Measurements from ENCODE around the gene IFNA5.

The IFNA5 gene

DNA sequence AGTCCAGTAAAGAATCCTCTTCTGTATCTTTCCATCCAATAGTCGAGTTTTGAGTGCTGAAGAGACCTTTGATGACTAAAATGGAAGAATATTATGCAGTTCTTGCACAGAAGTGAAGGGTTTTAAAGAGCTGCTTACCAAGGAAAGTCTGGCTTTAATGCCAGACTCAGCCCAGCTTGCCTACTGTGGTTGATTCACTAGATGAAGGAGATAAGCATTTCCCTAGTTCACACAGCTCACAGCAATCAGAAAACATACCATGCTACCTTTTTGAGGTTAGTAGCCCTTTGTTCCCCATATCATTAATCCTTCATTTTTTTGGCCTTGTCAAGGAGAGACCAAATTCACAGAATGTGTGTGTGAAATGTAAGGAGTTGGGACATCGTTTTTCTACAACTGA, 15.3 kb downstream of the IFNA5 start:
- DNase-seq, result no peak

DNA sequence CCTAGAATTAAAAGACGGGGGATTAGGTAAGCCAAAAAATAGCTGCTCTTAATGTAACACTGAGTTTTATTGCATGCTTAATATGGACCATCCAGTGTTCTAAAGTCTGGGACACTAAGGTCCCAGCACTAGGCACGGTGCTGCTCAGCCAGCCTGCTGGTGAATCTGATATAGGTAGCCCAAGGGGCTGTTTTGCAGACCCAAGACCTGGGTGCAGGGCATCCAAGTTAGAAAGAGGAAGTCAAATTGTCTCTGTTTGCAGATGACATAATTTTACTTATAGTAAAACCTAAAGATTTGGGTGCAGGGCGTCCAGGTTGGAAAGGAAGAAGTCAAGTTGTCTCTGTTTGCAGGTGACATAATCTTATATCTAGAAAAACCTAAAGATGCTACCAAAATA, 17.8 kb downstream of the IFNA5 start:
- no peak for DNase-seq

DNA sequence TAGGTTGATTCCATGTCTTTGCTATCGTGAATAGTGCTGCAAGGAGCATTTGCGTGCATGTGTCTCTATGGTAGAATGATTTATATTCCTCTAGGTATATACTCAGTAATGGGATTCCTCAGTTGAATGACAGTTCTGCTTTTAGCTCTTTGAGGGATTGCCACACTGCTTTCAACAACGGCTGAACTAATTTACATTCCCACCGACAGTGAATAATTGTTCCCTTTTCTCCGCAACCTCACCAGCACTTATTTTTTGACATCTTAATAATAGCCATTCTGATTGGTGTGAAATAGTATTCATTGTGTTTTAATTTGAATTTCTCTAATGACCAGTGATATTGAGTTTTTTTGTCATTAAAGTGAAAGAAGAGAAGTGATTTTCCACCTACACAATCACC, 18.5 kb downstream of the IFNA5 start:
- DNase-seq, result no peak

DNA sequence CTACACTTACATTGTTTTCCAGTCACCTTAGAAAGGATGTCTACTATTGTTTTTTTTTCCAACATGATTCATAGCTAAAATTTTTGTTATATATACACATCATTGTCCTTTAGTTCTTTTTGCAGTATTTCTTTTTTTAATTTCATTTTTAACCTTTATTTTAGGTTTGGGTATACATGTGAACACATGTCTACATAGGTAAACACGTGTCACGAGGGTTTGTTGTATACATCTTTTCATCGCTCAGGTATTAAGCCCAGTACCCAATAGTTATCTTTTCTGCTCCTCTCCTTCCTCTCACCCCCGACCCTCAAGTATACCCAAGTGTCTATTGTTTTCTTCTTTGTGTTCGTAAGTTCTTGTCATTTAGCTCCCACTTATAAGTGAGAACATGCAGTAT, 19.0 kb downstream of the IFNA5 start:
- DNase-seq, result no peak

DNA sequence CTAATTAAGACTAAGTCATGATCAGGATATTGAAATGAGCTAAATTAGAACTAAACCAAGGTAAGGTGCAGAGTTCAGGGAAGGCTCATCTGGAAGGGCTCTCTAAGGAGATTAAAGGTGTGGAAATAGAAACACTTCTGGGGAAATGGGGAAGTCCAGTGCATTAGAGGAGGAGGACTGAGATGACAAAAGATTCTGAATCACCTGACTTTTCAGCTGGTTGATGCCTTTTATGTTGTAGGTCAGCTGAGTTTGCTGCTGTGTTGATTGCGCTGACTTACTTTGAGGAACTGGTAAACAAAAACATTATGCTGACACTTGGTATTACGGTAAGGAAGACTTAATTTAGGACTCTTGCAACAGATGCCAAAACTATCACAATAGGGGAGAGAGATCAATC, 23.8 kb downstream of the IFNA5 start:
- no peak for DNase-seq

DNA sequence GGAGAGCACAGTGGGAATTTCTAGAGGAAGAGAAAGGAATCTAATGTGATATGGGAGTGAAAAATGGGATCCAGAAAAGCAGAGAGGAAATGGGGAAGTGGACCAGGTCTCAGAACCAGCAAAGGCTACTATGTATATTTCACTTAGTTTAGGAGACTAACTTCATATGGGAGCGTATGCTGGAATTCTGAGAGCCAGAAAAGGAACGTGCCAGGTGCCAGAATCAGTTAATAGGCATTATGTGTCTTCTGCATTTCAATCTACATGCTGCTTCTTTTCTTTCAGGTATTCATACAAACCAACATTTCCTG, 36.8 kb downstream of the IFNA5 start:
- no peak for DNase-seq

GRCh38 chr9:21267485-21268346, 37.4 kb downstream of the IFNA5 start:
- DNase-seq, result no peak

DNA sequence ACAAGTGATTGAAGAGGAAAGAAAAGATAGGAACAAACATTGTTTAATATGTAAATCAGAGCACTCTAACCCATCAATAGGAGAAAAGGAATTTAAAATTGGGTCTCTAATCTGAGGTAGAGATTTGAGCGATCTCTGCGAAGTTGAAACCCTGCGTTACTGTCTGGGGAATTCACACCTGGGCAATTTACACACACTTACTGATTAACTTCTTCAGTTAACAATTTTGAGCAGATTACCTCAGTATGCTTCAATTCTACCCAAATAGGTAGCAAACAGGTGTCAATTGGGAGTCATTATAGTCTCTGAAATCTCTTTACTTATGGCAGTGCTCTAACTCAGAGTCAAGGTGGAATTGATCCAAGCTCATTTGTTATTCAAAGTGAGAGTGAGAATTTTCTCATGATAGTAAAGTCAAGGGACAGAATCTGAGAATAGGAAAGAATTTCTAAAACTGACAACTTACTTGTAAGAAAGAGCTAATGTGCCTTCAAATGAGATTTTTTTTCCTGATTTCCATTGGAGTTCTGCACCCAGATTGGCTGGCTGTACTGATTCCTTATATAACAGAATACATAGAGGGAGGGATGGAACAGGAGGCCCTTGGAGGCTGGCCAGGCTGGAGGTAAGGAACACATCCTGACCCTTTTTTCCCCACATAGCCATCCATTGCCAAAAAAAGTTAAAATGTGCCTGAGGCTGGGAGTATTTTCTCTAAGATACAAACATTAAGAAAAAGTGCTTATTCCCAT, 38.2 kb downstream of the IFNA5 start:
- no peak for DNase-seq

DNA sequence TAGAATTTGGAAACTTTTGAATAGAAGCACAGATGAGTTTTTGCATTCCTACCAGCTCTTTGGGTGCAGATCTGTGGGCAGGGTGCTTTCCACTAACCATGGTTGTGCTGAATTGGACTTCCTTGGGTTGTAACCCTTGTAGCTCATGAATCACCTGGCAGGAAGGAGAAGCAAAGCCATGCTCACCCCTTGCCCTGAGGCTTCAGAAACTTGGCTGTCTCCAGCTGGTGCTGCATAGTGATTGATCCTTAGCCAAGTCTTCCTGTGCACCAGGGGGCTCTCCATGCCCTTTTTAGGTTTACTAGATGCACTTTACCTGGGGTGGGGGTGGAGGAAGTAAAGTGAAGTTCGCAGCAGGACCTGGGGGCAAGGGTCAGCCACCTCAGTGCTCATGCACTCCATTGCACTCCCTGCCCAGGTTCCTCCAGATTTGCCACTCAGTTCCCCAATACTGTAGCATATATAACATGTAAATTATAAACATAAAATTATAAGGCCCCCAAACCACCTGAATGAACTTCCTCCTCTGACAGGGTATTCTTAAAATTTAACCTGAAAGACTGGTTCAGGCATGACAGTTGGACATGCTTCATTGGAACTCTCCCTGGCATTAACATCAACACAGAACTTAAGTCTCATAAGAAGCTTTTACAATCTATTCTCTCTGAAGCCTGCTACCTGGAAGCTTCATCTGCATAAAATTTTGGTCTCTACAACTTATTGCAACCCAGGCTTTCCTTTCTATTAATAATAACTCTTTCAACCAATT, 39.5 kb downstream of the IFNA5 start:
- no peak for DNase-seq

- DNase-seq, result no peak
Measured at GRCh38 chr9:21255538-21256212, 49.4 kb downstream of the IFNA5 start.

Data from NCI-H510A (cell line).